ENCODE measurements around the gene B4GALNT4.

DNA sequence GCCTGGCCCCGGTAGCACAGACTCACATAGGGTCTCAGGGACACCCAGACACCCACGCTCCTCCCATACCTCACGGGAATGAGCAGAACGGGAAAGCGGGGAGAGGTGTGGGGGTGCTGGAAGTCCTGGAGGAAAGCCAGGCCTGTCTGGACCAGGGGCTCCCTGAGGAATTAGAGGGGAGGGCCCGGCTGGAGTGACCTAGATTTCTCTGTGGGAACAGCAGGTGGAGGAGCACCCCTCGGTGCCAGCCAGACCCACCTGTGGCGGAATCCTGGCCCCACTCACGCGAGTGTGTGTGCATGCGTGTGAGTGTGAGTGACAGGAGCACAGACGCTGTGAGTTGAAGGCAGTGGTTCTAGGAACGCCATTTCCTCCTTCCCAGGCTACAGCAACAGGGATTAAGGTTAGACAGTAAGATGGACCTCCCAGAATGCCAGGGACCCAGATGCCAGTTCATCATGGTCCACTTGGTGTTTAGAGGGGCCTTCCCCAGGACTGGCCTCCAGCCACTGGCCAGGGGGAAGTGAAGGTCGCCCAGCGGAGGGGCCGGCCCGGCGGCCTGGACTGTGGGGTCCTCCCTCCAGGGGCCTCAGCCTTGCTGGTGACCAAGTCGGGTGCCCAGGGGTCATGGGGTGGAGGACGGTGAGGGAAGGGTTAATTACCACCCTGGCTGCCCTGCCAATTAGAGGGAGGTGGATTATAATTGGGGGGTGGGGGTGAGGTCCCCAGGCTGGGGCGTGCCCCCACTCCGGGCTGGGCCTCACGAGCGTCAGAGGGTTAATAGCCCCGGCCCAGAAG, 25.8 kb downstream of the B4GALNT4 start:
- TF ChIP-seq, protein P1, sequence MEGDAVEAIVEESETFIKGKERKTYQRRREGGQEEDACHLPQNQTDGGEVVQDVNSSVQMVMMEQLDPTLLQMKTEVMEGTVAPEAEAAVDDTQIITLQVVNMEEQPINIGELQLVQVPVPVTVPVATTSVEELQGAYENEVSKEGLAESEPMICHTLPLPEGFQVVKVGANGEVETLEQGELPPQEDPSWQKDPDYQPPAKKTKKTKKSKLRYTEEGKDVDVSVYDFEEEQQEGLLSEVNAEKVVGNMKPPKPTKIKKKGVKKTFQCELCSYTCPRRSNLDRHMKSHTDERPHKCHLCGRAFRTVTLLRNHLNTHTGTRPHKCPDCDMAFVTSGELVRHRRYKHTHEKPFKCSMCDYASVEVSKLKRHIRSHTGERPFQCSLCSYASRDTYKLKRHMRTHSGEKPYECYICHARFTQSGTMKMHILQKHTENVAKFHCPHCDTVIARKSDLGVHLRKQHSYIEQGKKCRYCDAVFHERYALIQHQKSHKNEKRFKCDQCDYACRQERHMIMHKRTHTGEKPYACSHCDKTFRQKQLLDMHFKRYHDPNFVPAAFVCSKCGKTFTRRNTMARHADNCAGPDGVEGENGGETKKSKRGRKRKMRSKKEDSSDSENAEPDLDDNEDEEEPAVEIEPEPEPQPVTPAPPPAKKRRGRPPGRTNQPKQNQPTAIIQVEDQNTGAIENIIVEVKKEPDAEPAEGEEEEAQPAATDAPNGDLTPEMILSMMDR (IDR thresholded peaks at IDR 0.05), result no peak
- TF ChIP-seq EZH2 (IDR thresholded peaks at IDR 0.05), result no peak
- no peak for TF ChIP-seq EZH2phosphoT487 (IDR thresholded peaks at IDR 0.05)

Measured in neural progenitor cell (in vitro differentiated cells).